Liver (tissue), 9 donors: ENCODE measurements around the gene TOR1AIP1. TPM values are rescaled to one million over a fixed set of nuclear protein-coding genes. Genes with fewer than 3 reads are reported as not detected.

Experiments used
- DNase-seq: peaks from one replicate; pipeline ENCODE4 v3.0.0-alpha.2; 2017; ENCODE audit warnings: low spot score
- H3K27ac ChIP-seq, 2 donors: one replicate each; pipeline ENCODE4 v1.7.0; 2013; ENCODE audit warnings: inconsistent platforms in 2 of 2, low read length in 2 of 2, control low read depth in 1 of 2, low read depth in 1 of 2, mild to moderate bottlenecking in 1 of 2
- H3K27me3 ChIP-seq, 4 donors: one replicate each; pipeline versions ENCODE4 v1.6.1 to v1.7.0; 2013; ENCODE audit warnings: low read length in 3 of 4, inconsistent platforms in 1 of 4, mild to moderate bottlenecking in 1 of 4, moderate library complexity in 1 of 4; ENCODE audit not compliant: control insufficient read depth in 4 of 4, insufficient read depth in 4 of 4
- H3K36me3 ChIP-seq, 4 donors: one replicate each; pipeline versions ENCODE4 v1.6.1 to v1.7.0; 2013; ENCODE audit warnings: low read length in 3 of 4, mild to moderate bottlenecking in 3 of 4, low read depth in 1 of 4, moderate library complexity in 1 of 4; ENCODE audit not compliant: control insufficient read depth in 4 of 4, insufficient read depth in 3 of 4
- H3K4me1 ChIP-seq, 4 donors: one replicate each; pipeline versions ENCODE4 v1.6.1 to v1.7.0; 2013; ENCODE audit warnings: low read length in 3 of 4, mild to moderate bottlenecking in 3 of 4, moderate library complexity in 1 of 4; ENCODE audit not compliant: control insufficient read depth in 4 of 4, insufficient read depth in 4 of 4
- H3K4me3 ChIP-seq, 3 donors: one replicate each; pipeline versions ENCODE4 v1.6.1 to v1.7.0; 2013; ENCODE audit warnings: low read length in 3 of 3, control low read depth in 1 of 3, low read depth in 1 of 3, mild to moderate bottlenecking in 1 of 3
- H3K9ac ChIP-seq, 2 donors: one replicate each; pipeline ENCODE4 v1.7.0; 2013; ENCODE audit warnings: low read length in 2 of 2, mild to moderate bottlenecking in 2 of 2, moderate library complexity in 2 of 2, control low read depth in 1 of 2, low read depth in 1 of 2
- H3K9me3 ChIP-seq, 4 donors: one replicate each; pipeline versions ENCODE4 v1.6.1 to v1.7.0; 2013; ENCODE audit warnings: low read length in 3 of 4; ENCODE audit not compliant: control insufficient read depth in 4 of 4
- FOXA1 ChIP-seq: IDR thresholded peaks from 2 replicates; pipeline ENCODE4 v1.6.1; 2016; ENCODE audit warnings: antibody characterized with exemption
- HNF4G ChIP-seq: IDR thresholded peaks from 2 replicates; pipeline ENCODE4 v1.6.1; 2016; ENCODE audit warnings: antibody characterized with exemption
- JUND ChIP-seq, 2 donors: IDR thresholded peaks; 2 replicates each; pipeline ENCODE4 v1.6.1; 2016; ENCODE audit warnings: antibody characterized with exemption in 2 of 2
- NR2F2 ChIP-seq: IDR thresholded peaks from 2 replicates; pipeline ENCODE4 v1.6.1; 2016; ENCODE audit warnings: antibody characterized with exemption
- RAD21 ChIP-seq, 2 donors: IDR thresholded peaks; 2 replicates each; pipeline ENCODE4 v1.6.1; 2016; ENCODE audit warnings: antibody characterized with exemption in 2 of 2, mild to moderate bottlenecking in 2 of 2
- REST ChIP-seq: IDR thresholded peaks from 2 replicates; pipeline ENCODE4 v1.6.1; 2016; ENCODE audit warnings: antibody characterized with exemption, mild to moderate bottlenecking
- SP1 ChIP-seq: IDR thresholded peaks from 2 replicates; pipeline ENCODE4 v1.6.1; 2018; ENCODE audit warnings: antibody characterized with exemption, mild to moderate bottlenecking
- YY1 ChIP-seq: IDR thresholded peaks from 2 replicates; pipeline ENCODE4 v1.6.1; 2016; ENCODE audit warnings: antibody characterized with exemption, mild to moderate bottlenecking
- WGBS: extraction: QIAGEN DNeasy Blood & Tissue Kit; methylation state at CpG from one replicate; pipeline ENCODE4 v1.1.7; 2013; 5-methylcytosine and 5-hydroxymethylcytosine counted together
- polyA plus RNA-seq, 2 donors: library from polyadenylated mRNA; stranded (reverse) in 1 of 2; unstranded in 1 of 2; fragments of 200-250 nt in 1 of 2; fragments of >200 nt in 1 of 2; fragmentation: Nextera tagmentation in 1 of 2; extraction: Ambion mirVana in 1 of 2; gene quantifications; one replicate each; pipeline versions ENCODE4 v1.2.1 to v1.2.3, GENCODE V29; 2013 to 2015
- total RNA-seq, 2 donors: library from RNA; depleted of rRNA; stranded (reverse); fragments of >200 nt; gene quantifications; one replicate each; pipeline ENCODE4 v1.2.3, GENCODE V29; 2014
- TF ChIP-seq, protein P1 (sequence below): fragments of 150-350 bp; IDR thresholded peaks from 2 replicates; pipeline ENCODE4 v1.5.1; 2017; ENCODE audit warnings: improper control_type of control experiment, low read depth, low read length; ENCODE audit not compliant: missing input control
- donor health status: healthy.
- donor health status: healthy.
- donor health status: healthy.
- donor health status: healthy.
- donor health status: healthy.

The TOR1AIP1 gene
- total and polyA plus RNA-seq, 4 donors, result 7.1 to 21.3 (median 16.7) TPM

DNA sequence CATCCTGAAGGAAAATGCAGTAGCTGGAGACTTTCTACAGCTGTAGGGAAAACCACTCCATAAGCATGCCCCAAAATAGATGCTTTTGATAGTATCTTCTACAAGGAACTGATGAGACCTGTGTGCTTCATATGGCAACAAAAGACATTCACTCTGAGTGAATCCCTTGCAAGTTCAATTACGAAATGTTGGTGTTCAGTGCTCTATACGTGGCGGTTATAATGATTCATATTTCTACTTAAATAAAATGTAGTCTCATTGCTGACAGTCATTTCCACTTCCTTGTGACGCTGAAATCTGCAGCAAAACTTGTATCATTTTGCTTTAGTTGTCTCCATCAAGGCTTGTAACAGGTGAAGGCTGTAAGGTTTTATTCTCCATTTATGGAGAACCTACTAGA is 25.1 kb upstream of the TOR1AIP1 start:
- H3K9ac ChIP-seq, result no peak overlapping the region
- 94% methylated on average over 4 of the region's 4 CpGs for WGBS
- H3K27me3 ChIP-seq, result no peaks in the 10 kb centered on the region
- H3K9me3 ChIP-seq, result no peaks in the 10 kb centered on the region
- no peak overlapping the region for H3K4me3 ChIP-seq
- DNase-seq, result no peak
- no peak overlapping the region for H3K27ac ChIP-seq
- H3K36me3 ChIP-seq, result peaks cover 2 to 34% (median 16%) of the 10 kb centered on the region in 4 donors
- no peak for TF ChIP-seq JUND (IDR thresholded peaks at IDR 0.05)
- H3K4me1 ChIP-seq, result no peaks in the 10 kb centered on the region

DNA sequence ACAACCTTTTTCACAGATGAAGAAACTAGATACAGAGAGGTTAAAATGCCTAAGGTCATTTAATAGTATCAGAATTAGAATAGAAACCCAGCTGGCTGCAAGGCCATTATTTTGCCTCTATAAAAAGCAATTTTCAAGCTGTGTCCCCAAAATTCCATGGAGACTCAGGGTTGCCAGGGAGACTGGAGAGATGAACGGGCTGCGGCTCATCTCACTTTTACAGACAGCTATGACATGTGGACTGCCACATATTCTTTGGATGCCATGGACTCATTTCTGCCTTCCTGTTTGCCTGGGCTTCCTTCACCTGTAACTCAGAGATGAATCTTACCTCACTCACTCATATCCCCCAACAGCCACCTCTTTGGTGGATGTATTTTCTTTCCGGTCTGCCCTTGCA is 21.4 kb upstream of the TOR1AIP1 start:
- H3K4me1 ChIP-seq, result no peaks in the 10 kb centered on the region
- H3K9ac ChIP-seq, result no peak overlapping the region
- H3K9me3 ChIP-seq, result no peaks in the 10 kb centered on the region
- no peak overlapping the region for H3K27ac ChIP-seq
- DNase-seq, result no peak
- no peak overlapping the region for H3K4me3 ChIP-seq
- 94% methylated on average over 3 of the region's 3 CpGs for WGBS
- TF ChIP-seq JUND (IDR thresholded peaks at IDR 0.05) (no peak), HNF4G (no peak), FOXA1 (no peak), YY1 (no peak), NR2F2 (no peak)
- TF ChIP-seq, protein P1, sequence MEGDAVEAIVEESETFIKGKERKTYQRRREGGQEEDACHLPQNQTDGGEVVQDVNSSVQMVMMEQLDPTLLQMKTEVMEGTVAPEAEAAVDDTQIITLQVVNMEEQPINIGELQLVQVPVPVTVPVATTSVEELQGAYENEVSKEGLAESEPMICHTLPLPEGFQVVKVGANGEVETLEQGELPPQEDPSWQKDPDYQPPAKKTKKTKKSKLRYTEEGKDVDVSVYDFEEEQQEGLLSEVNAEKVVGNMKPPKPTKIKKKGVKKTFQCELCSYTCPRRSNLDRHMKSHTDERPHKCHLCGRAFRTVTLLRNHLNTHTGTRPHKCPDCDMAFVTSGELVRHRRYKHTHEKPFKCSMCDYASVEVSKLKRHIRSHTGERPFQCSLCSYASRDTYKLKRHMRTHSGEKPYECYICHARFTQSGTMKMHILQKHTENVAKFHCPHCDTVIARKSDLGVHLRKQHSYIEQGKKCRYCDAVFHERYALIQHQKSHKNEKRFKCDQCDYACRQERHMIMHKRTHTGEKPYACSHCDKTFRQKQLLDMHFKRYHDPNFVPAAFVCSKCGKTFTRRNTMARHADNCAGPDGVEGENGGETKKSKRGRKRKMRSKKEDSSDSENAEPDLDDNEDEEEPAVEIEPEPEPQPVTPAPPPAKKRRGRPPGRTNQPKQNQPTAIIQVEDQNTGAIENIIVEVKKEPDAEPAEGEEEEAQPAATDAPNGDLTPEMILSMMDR, result no peak
- peaks cover 2 to 42% (median 25%) of the 10 kb centered on the region in 4 donors for H3K36me3 ChIP-seq
- H3K27me3 ChIP-seq, result no peaks in the 10 kb centered on the region

DNA sequence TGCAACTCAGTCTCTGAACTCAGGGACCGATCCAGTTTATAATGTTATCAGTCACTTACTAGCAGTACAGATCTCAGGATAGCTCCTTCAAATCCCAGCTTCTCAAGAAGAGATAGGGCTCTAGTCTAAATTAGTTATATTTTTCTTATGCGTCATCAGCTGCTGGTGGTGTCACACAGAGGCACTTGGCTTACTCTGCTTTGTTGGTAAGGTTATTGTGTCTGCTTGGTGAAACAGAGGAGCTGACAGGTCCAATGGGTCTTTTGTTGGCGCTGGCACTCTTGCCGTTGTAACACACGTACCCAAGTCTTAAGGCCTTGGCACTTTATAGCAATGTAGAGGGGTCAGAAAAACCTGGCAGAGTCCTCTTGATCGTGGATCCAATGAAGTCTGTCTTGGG is 16.7 kb upstream of the TOR1AIP1 start:
- no peak for DNase-seq
- Histone ChIP-seq H3K4me1 (no peaks in the 10 kb centered on the region), H3K9ac (no peak overlapping the region), H3K9me3 (no peaks in the 10 kb centered on the region), H3K36me3 (peaks cover 7 to 38% (median 28%) of the 10 kb centered on the region in 4 donors), H3K27ac (no peak overlapping the region), H3K27me3 (no peaks in the 10 kb centered on the region), H3K4me3 (no peak overlapping the region)
- no peak for TF ChIP-seq YY1
- TF ChIP-seq RAD21 (IDR thresholded peaks at IDR 0.05), result no peak
- WGBS, result 95% methylated on average over 6 of the region's 6 CpGs

DNA sequence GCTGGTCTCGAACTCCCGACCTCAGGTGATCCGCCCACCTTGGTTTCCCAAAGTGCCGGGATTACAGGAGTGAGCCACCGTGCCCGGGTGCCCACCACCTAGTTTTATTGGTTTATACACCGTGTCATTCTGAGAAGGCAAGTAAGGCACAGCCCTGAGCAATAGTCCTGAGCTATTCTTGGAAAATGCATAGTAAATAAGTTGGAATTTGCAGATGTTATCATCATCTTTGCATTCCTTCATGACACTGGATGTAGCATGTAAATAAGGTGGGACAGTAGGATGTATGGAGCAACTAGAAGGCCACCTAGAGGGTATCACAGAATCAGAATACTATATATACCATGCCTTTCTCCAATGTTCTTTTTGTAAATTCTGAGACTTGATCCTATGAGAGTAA is 15.5 kb upstream of the TOR1AIP1 start:
- Histone ChIP-seq H3K9ac (no peak overlapping the region), H3K9me3 (no peaks in the 10 kb centered on the region), H3K36me3 (peaks cover 7 to 35% (median 25%) of the 10 kb centered on the region in 4 donors), H3K4me3 (no peak overlapping the region), H3K27me3 (no peaks in the 10 kb centered on the region), H3K4me1 (no peaks in the 10 kb centered on the region), H3K27ac (no peak overlapping the region)
- 96% methylated on average over 7 of the region's 7 CpGs for WGBS
- DNase-seq, result no peak
- no peak for TF ChIP-seq SP1
- no peak for TF ChIP-seq YY1
- TF ChIP-seq FOXA1, result no peak
- TF ChIP-seq, protein P1, result no peak
- no peak for TF ChIP-seq REST
- no peak for TF ChIP-seq HNF4G
- no peak for TF ChIP-seq JUND (IDR thresholded peaks at IDR 0.05)
